ENCODE measurements around the gene TGFB1.

TGFB1 gene

DNA sequence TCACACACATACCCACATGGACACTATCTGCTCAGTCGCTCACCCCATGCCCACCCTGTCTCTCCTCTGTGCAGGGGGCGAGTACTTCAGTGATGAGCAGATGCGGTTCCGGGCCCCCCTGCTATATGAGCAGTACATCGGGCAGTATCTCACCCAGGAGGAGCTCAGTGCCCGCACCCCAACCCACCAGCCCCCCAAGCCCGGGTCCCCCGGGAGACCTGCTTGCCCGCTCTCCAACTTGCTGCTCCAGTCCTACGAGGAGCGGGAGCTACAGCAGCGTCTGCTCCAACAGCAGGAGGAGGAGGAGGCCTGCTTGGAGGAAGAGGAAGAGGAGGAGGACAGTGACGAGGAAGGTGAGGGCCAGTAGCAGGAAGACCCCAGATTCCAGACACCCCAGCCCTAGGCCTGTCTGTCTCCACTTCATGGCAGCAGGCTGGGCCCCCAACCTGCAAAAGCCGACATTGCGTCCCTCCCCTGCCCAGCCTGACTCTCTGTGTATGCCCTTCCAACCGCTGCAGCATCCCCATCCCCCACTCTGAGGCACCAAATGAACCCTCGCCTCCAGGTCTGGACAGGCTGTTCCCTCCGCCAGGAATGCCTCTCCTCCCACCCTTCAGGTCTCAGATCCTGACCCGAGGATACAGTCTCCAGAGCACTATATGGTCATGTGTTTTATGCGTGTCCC is 34.1 kb downstream of the TGFB1 start:
- no peak for DNase-seq

DNA sequence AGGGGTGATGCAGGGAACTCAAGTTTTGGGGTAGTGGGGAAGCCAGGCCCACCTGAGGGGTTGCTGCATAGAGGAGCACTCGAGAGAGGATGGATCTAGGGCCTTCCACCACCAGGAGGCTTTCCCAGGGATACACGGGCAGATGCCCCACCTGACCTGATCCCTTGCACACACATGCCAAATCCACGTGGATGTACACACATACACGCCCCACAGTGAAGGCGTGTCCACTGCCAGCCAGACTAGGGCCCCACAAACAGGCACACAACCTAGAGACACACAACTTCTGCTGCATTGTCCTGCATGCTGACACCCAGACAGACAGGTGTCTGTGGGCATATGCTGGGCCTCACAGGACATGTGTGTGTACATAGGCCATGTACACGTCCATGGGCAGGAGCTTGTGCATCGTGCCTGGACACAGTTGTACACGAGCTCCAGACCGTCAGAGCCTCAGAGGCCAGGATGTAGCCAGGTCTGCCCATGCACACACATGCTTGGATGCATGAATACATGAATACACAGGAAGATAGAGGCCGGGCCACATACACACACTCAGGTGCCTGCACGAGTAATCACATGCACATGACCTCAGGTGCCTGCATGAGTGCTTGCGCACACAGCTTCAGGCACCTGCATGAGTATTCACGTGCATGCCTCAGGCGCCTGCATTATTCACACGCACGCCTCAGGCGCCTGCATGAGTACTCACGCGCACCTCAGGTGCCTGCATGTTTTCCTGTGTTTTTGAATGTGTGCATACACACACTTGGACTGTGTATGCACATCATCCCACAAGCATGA is 34.8 kb downstream of the TGFB1 start:
- DNase-seq: no peak

DNA sequence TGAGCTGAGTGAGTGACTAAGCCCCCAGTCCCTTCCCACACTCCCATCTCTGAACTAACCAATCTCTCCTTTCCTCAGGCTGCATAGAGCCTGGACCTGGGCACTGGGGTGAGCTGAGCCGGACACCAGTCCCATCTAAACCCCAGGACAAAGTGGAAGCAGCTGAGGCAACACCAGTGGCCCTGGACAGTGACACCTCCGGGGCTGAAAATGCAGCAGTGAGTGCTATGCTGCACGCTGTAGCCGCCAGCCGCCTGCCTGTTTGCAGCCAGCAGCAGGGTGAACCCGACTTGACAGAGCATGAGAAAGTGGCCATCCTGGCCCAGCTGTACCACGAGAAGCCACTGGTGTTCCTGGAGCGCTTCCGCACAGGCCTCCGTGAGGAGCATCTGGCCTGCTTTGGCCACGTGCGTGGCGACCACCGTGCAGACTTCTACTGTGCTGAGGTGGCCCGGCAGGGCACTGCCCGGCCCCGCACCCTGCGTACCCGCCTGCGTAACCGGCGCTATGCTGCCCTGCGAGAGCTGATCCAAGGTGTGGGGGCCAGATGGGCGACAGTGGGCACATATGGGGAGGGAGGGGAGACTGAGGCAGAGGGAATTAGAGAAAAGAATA is 37.3 kb downstream of the TGFB1 start:
- DNase-seq: no peak

DNA sequence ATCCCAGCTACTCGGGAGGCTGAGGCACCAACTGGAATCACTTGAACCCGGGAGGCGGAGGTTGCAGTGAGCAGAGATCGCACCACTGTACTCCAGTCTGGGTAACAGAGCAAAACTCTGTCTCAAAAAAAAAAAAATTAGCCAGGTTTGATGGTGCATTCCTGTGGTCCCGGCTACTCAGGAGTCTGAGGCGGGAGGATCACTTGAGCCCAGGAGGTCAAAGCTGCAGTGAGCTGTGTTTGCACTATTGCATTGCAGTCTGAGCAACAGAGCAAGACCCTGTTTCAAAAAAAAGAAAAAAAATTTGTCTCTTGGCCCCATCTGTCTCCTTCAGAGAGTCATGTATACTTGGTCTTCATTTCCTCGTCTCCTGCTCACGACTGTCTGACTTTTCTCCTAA is 42.1 kb downstream of the TGFB1 start:
- DNase-seq: no peak

DNA sequence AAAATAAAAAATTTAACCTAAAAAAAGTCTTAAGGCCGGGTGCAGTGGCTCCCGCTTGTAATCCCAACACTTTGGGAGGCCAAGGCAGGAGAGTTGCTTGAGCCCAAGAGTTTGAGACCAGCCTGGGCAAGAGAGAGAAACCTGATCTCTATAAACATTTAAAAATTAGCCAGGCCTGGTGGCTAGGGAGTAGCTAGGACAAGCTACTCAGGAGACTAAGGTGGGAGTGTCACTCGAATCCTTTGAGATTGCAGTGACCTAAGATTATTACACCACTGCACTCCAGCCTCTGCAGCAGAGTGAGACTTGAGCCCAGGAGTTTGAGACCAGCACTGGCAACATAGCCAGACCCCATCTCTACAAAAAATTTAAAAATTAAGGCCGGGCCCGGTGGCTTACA is 42.6 kb downstream of the TGFB1 start:
- DNase-seq: no peak

DNA sequence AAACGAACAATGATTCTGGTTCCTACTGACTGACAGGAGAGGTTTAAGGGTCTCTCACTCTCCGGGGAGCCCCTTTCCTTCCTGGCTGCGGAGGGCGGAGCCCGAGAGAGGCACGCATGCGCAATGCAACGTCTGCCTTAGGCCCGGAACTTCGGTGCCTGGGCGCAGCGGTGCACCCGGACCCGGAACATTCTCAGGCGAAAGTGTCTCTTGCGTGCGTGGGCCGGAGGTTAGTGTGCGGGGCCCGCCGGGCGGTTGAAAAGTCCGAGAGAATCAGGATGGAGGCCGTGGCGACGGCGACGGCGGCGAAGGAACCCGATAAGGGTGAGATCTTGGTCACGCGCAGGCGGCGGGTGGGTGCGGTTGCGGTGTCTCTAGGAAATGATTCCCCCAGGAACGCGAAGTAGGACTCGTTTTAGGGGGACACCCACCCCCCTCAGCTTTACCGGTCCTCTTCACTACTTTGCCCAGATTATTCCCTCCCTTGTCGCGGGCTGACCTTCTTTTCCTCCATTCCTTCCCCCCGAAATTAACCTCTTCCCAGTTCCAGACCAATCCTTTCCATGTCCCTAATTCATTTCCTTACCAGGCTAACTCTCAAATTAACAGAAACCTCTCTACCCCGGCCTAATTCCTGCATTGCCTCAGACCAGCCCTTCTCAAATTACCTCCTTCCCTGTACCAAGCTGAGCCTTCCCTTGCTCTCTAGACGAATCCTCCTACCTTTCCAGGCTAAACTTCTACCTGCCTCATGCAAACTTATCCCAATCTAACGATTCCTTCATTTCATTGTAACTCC is 43.5 kb downstream of the TGFB1 start, which contains the start of gene CCDC97:
TSS of gene CCDC97 (plus strand) at position 140 of the 799 bp plus-strand sequence. CDS start at position 279, 139 bp downstream.
- DNase-seq: peak; percentile 78

DNA sequence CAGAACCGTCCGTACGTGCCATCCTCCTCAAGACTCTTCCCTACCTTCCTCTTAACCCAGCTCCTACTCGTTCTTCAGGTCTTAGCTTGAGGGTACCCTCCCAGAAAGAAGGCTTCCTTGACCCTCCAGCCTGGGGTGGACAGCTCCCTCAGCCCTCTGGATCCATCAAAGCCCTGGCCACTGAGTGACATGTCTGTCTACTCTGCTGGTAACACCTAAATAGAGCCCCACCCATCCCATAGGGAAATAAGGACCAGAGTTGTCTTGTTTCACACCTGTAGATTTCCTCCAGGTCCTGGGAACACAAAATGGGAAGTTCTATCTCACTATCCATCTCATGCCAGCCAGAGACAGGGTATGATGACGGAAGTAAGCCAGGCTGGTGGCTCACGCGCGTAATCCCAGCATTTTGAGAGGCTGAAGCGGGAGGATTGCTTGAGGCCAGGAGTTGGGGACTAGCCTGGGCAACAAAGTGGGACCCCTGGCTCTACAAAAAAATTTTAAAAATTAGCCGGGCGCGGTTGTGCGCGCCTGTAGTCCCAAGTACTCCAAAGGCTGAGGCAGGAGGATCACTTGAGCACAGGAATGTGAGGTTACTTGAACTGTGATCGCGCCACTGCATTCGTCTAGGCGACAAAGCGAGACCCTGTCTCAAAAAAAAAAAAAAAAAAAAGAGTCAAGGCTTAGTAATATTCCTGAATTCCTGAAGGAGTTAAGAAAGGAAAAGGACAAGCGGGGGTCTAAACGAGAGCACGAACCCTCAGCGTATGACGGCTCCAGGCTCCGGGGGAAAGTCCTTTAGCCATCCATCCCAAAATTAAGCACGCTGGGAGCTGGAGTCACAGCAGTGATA is 44.3 kb downstream of the TGFB1 start:
- DNase-seq: no peak

DNA sequence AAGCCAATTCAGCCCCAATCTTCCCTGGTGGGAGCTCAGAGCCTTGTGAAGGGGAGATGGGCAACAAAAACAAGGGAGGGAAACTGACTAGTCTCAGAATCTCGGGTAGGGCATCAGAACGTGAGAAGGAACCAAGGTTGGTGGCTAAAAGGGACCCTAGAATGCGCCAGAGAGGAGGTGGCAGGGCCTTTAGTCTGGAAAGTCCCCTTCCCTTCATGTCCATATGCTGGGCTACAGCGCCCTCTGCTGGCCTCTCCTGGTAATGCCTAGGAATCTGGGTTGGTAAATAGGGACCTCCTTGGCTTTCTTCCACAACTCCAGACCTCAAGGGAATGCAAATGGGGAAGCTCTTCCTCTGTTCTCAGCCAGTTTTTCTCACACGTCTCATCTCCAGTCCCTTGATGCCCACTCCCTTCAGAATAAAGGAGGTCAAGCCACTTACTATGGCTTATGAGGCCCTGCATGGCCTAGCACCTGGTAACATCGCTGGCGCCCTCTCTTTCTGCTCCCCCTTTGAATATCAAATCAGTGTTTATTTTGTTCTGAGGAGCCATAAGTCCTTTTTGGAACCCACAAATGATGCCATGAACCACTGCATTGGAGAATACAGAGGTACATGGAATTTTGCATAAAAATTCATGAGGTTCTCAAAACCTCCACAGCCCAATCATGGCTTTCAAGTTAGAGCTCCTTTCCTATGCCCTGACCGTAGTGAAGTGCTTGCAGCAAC is 45.1 kb downstream of the TGFB1 start:
- peak; percentile 82 for DNase-seq

DNA sequence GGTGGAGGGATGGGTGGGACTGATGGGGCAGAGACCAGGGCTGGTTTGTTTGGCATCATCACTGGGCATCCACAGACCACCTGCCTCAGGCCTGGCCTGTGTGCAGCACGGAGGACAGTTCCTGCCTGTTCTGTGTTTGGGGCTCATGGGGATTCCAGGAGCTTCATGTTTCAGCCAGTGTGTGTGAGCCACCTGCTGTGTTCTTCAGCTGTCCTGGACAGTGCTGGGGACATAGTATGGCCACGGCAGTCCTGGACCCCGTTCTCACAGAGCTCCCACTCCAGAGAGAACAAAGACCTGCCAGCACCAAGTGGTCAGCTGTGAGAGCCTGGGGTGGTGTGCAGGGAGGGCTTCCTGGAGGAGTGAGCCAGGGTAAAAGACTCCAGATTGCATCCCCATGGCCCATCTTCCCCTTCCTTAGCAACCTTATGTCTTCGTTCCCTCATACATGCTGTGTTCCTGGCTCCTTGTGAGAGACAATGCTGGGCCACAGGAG is 45.7 kb downstream of the TGFB1 start:
- no peak for DNase-seq

DNA sequence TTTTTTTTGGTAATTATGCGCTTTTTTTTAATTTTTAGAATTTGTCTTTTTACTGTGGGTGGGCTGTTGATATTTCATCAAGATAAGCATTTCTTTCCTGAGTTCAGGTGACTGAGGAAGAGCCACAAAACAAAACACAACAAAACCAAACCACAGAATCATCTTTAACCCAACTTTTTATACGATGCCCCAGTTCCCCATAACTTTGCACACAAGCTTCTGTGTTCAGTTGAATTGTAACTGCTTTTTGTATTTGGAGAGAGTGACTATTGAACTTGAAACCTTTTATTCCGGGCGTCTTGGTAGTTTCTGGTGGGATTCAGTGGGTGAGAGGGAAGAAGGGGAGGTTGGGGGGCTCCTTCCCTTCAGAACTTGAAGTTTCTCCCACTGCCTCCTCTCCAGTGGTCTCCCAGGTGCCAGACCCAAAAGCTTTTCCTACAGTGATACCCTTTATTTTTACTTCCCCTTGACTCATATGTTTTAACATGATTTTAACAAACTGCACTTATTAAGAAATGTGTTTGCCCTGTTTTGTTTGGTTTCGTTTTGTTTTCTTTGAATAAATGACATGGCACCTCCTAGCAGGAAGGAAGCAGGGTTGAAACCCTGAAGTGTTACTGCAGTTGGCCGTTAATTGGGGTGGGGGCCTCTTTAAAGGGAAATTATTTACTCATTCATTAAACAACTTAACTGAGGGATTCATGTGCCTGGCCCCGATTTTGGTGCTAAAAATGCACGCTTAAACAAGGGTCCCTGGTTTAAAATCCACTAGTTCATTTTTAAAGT is 46.4 kb downstream of the TGFB1 start:
- no peak for DNase-seq

DNA sequence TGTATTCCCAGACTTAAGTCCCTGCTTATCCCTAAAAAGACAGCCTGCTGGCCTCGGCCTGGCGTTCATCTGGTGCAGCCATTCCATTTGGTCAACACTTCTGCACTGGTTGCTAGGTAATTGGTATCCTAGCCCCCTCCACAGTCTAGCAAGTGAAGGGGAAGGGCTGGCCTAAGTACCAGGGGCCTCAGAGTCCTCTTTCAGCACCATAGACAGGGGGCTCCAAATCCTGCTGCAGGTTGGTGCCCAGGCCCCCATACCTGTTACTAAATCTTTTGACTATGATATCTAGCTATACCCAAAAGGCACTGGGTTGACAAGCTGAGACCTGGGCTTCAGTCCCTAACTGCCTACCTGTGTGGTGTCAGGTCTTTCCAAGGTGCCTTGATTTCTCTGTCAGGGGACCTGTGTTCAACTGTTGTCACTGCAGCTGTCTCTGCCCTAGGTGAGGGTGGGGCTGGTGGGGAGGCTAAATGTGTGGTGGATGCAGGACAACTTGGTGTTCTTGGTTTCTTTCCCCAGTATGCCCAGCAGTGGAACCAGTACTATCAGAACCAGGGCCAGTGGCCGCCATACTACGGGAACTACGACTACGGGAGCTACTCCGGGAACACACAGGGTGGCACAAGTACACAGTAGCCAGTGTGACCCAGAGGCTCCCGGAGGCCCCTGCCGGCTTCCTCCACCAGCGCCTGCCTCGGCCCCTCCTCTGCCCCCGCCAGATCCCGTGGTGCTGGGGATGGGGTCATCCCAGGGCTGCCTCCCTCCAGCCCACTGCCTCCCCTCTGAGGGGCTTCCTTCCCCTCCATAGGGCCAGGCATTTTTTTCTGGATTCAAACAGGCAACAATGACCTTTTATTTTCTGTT is 47.6 kb downstream of the TGFB1 start:
- DNase-seq: no peak

DNA sequence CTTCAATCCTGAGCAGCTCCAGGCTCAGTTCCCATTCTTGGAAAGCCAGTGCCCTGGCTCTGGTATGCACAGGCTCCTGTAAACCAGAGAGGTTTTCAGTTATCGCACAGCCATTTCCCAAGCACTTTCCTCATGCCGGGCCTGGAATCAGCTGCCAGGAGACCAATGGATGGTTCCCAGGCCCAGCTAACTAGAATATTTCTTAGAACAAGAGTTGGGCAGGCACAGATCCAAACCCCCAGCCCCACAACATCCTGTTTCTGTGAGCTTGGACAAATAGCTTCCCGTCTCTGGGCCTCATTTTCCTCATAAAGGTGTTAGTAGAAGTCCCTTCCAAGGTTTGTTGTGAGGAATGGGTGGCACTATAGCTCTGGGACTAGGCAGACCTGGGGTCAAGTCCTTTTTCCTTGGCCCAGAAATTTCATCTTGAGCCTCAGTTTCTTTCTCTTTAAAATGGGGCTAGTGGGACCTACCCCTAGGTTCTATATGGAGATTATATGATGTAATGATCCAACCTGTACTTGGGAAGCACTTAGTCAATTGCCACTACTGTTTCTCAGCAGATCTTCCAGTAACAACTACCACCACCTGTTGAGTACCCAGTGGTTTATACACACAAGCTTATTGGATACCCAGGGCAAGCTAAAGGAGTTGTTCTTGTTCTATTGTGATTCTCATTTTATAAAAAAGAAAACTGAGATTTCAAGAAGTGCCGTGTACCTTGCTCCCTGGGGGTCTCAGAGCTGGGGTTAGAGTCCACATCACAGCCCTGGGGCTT is 48.8 kb downstream of the TGFB1 start:
- DNase-seq: no peak

DNA sequence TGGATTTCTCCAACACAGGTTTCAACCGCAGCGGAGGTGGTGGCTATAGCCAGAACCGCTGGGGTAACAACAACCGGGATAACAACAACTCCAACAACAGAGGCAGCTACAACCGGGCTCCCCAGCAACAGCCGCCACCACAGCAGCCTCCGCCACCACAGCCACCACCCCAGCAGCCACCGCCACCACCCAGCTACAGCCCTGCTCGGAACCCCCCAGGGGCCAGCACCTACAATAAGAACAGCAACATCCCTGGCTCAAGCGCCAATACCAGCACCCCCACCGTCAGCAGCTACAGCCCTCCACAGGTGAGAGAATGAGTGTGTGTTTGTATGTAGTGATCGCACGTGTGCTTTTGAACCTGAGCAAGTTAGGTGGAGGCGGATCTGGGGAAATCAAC is 49.8 kb downstream of the TGFB1 start:
- no peak for DNase-seq

DNA sequence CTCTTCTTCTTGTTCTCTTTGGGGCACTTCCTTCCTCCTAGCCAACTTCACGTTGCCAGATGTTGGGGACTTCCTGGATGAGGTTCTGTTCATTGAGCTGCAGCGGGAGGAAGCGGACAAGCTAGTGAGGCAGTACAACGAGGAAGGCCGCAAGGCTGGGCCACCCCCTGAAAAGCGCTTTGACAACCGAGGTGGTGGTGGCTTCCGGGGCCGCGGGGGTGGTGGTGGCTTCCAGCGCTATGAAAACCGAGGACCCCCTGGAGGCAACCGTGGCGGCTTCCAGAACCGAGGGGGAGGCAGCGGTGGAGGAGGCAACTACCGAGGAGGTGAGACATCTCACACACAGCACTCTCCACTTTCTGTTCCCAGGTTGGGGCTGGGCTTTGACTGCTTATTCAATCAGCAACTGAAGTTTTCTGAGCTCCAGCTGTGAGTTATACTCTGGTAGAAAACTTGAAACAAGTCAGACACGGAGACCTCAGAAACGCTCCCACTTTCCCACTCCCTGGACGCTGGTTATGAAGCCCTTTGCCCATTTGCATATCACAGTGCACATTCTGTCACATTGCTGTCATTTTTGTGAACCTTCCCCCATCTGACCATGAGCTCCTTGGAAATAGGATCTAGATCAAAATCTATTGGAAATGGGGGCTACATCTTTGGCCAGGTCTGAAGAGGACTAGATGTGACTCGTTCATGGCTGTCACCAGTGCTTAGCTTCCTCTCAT is 50.9 kb downstream of the TGFB1 start:
- DNase-seq: no peak

DNA sequence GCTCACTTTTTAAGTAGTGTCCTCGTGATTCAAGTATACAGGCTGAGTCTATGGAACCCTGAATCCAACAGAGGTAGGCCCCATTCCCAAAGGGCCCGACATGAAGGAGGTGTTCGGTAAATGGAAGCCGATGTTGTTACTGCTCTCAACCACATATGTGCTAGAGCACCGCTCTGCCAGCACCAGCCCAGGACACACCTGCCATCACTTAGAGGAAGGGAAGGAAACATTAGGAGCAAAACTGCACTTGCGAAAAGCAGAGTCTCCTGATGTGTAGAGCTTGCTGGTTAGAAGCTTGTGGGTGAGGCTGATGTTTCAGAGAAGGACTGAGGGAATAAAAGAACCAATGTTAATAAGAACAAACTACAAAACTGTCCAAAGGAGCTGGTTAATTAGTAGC is 53.2 kb downstream of the TGFB1 start:
- no peak for DNase-seq

DNA sequence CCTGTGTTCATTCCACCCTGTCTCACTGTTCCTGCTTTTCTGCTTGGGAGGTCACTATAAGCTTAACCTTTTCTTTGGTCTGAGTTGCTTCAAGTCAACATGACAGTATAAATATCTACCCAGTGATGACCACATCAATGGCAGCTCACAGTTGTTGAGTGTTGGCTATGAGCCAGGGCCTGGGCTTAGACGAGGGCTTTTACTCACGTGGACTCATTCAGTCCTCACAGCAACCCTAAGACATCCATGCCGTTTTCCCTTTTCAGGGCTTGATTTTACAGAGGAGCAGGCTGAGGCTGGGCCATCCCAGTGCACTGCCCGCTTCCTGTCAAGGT is 54.0 kb downstream of the TGFB1 start:
- no peak for DNase-seq

DNA sequence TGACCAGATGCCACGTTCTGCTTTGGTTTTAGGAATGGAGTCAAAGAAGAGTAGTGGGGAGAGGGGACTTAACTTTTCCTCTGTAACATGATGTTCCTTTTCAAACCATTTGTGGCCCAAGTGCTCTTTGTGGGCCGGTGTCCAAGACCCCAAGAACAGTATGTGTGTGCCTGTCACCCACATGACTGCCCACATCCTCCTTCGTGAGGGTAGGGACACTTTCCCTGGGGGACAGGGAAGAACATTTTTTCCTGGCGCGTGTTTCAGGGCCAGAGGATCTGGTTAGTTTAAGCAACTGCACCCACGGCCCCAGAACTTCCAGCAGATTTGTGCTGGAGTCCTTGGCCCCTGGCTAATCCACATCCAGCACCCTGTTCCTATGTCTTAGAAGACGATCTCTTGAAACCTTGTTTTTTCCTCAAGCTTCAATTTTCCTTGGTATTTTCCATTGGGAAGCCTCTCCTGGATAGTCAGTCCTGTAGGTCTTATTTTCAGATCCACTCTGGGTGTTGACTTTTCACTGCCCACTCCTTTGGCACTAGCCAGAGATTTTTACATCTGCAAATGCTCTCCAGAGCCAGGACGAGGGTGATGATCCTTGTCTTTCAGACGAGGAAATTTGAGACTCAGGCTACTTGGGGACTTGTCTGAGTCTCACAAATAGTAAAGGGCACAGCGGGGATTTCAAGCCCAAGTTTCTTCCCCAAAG is 54.5 kb downstream of the TGFB1 start:
- DNase-seq: no peak
